H1 (cell line): ENCODE measurements around the gene TSPAN32. TPM values are rescaled to one million over a fixed set of nuclear protein-coding genes. Genes with fewer than 3 reads are reported as not detected.

ENCODE experiments used
- CTCF ChIA-PET: fragments of 300-600 bp; sonication (Branson Sonifier 250); formaldehyde crosslinking; loops from one replicate; lab custom pipeline; 2021; ENCODE audit not compliant: partially characterized antibody; lab: Charles Lee
- POLR2A ChIA-PET: fragments of 300-600 bp; sonication (Branson Sonifier 250); formaldehyde crosslinking; loops from one replicate; lab custom pipeline; 2021; ENCODE audit warnings: inconsistent platforms; ENCODE audit not compliant: partially characterized antibody; lab: Charles Lee
- DNase-seq, 2 experiments: peaks; one replicate each; pipeline versions ENCODE4 v3.0.0 to v3.0.0-alpha.2; 2010 to 2022; ENCODE audit warnings: low spot score in 2 of 2, low read depth in 1 of 2, mixed read lengths in 1 of 2
- FAIRE-seq: peaks from 2 replicates; lab custom pipeline; 2011; peaks lifted over from hg19 to GRCh38; lab: Jason Lieb, UNC
- H2AFZ ChIP-seq: 2 replicates; pipeline ENCODE4 v1.8.1; 2012; ENCODE audit warnings: low read length, inconsistent platforms
- H2AK5ac ChIP-seq: 2 replicates; pipeline ENCODE4 v1.6.1; 2013; ENCODE audit warnings: low read depth, low read length
- H2BK120ac ChIP-seq: replicated peaks from 2 replicates; pipeline ENCODE3; 2013; ENCODE audit warnings: low read depth, low read length, inconsistent platforms
- H2BK12ac ChIP-seq: 2 replicates; pipeline ENCODE4 v1.6.1; 2013; ENCODE audit warnings: low read depth, low read length
- H2BK15ac ChIP-seq: 2 replicates; pipeline ENCODE4 v1.6.1; 2013; ENCODE audit warnings: low read length
- H2BK20ac ChIP-seq: 2 replicates; pipeline ENCODE4 v1.6.1; 2013; ENCODE audit warnings: low read length
- H2BK5ac ChIP-seq: 2 replicates; pipeline ENCODE4 v1.6.1; 2013; ENCODE audit warnings: low read depth, low read length
- H3K14ac ChIP-seq: 2 replicates; pipeline ENCODE4 v1.6.1; 2013; ENCODE audit warnings: inconsistent platforms; ENCODE audit not compliant: insufficient read length
- H3K18ac ChIP-seq: 2 replicates; pipeline ENCODE4 v1.6.1; 2013; ENCODE audit warnings: low read length; ENCODE audit errors: extremely low read depth
- H3K23ac ChIP-seq: 2 replicates; pipeline ENCODE4 v1.6.1; 2013; ENCODE audit warnings: inconsistent platforms; ENCODE audit not compliant: insufficient read length
- H3K23me2 ChIP-seq: 2 replicates; pipeline ENCODE4 v1.6.1; 2013; ENCODE audit warnings: low read depth, low read length
- H3K27ac ChIP-seq: 2 replicates; pipeline ENCODE4 v1.6.1; 2011; ENCODE audit warnings: low read depth, low read length, inconsistent platforms
- H3K27me3 ChIP-seq, 4 experiments: replicated peaks in 1 of 4; 1 replicate in 1 of 4; 2 replicates in 3 of 4; pipeline versions ENCODE4 v1.6.1 to v1.8.1; 2011 to 2013; ENCODE audit warnings: low read length in 3 of 4, mild to moderate bottlenecking in 3 of 4, inconsistent platforms in 2 of 4, mixed read lengths in 2 of 4, moderate library complexity in 1 of 4; ENCODE audit not compliant: control insufficient read depth in 3 of 4, insufficient read depth in 3 of 4; ENCODE audit errors: extremely low read depth in 1 of 4
- H3K36me3 ChIP-seq, 4 experiments: 2 replicates each; pipeline versions ENCODE4 v1.6.1 to v1.8.1; 2011 to 2013; ENCODE audit warnings: mild to moderate bottlenecking in 4 of 4, low read length in 3 of 4, moderate library complexity in 2 of 4, control low read depth in 1 of 4, inconsistent platforms in 1 of 4; ENCODE audit not compliant: insufficient read depth in 4 of 4, control insufficient read depth in 2 of 4
- H3K4ac ChIP-seq: replicated peaks from 2 replicates; pipeline ENCODE3; 2013; ENCODE audit warnings: low read length, low read depth, mixed read lengths, inconsistent platforms; ENCODE audit not compliant: insufficient read length
- H3K4me1 ChIP-seq, 4 experiments: replicated peaks in 1 of 4; 1 replicate in 1 of 4; 2 replicates in 3 of 4; pipeline versions ENCODE4 v1.6.1 to v1.8.1; 2011 to 2013; ENCODE audit warnings: low read length in 3 of 4, inconsistent platforms in 2 of 4, mixed read lengths in 1 of 4; ENCODE audit not compliant: insufficient read depth in 4 of 4, control insufficient read depth in 3 of 4
- H3K4me2 ChIP-seq, 2 experiments: 2 replicates each; pipeline versions ENCODE4 v1.6.1 to v1.8.1; 2011 to 2013; ENCODE audit warnings: low read depth in 2 of 2, low read length in 2 of 2, control low read depth in 1 of 2, inconsistent platforms in 1 of 2, mild to moderate bottlenecking in 1 of 2; ENCODE audit not compliant: insufficient read depth in 1 of 2
- H3K4me3 ChIP-seq, 4 experiments: fragments of 200-600, 300-600 bp in 1 of 4; sonication (generic), shearing (Covaris generic), sonication (Bioruptor Twin) in 1 of 4; 2 replicates each; pipeline versions ENCODE4 v1.5.1 to v1.8.1; 2011 to 2016; ENCODE audit warnings: low read length in 4 of 4, low read depth in 3 of 4, control low read depth in 2 of 4, inconsistent platforms in 2 of 4, mild to moderate bottlenecking in 2 of 4, mixed read lengths in 1 of 4, moderate library complexity in 1 of 4; ENCODE audit not compliant: insufficient read depth in 2 of 4; ENCODE audit errors: extremely low read depth in 1 of 4
- H3K56ac ChIP-seq: replicated peaks from 2 replicates; pipeline ENCODE3; 2013; ENCODE audit warnings: low read depth, mild to moderate bottlenecking, mixed read lengths, low read length, inconsistent platforms; ENCODE audit not compliant: insufficient read length
- H3K79me1 ChIP-seq: 2 replicates; pipeline ENCODE4 v1.6.1; 2013; ENCODE audit warnings: low read depth, low read length, control low read depth
- H3K79me2 ChIP-seq, 2 experiments: 2 replicates each; pipeline versions ENCODE4 v1.6.1 to v1.8.1; 2012 to 2013; ENCODE audit warnings: low read length in 2 of 2, mild to moderate bottlenecking in 2 of 2, inconsistent platforms in 1 of 2; ENCODE audit not compliant: insufficient read depth in 2 of 2, control insufficient read depth in 1 of 2
- H3K9ac ChIP-seq, 4 experiments: replicated peaks in 1 of 4; 1 replicate in 1 of 4; 2 replicates in 3 of 4; pipeline versions ENCODE4 v1.6.1 to v1.8.1; 2011 to 2013; ENCODE audit warnings: low read depth in 3 of 4, low read length in 3 of 4, control low read depth in 2 of 4, mild to moderate bottlenecking in 2 of 4, moderate library complexity in 2 of 4, inconsistent platforms in 1 of 4; ENCODE audit errors: extremely low read depth in 1 of 4
- H3K9me3 ChIP-seq, 2 experiments: 2 replicates each; pipeline versions ENCODE4 v1.6.1 to v1.8.1; 2012 to 2013; ENCODE audit warnings: mild to moderate bottlenecking in 2 of 2, moderate library complexity in 2 of 2, control low read depth in 1 of 2, inconsistent platforms in 1 of 2, low read depth in 1 of 2, low read length in 1 of 2, mixed read lengths in 1 of 2; ENCODE audit not compliant: insufficient read depth in 2 of 2
- H4K20me1 ChIP-seq, 2 experiments: replicated peaks in 1 of 2; 2 replicates each; pipeline versions ENCODE3 to v1.8.1; 2011 to 2013; ENCODE audit warnings: inconsistent platforms in 2 of 2, low read length in 2 of 2, mild to moderate bottlenecking in 1 of 2; ENCODE audit not compliant: insufficient read depth in 2 of 2, control insufficient read depth in 1 of 2
- H4K5ac ChIP-seq: 2 replicates; pipeline ENCODE4 v1.6.1; 2013; ENCODE audit warnings: low read length, low read depth, mixed read lengths, inconsistent platforms; ENCODE audit not compliant: insufficient read length
- H4K8ac ChIP-seq: 2 replicates; pipeline ENCODE4 v1.8.0; 2013; ENCODE audit warnings: mild to moderate bottlenecking, moderate library complexity, low read length, inconsistent platforms; ENCODE audit not compliant: insufficient read depth; ENCODE audit errors: extremely low read depth
- H4K91ac ChIP-seq: replicated peaks from 2 replicates; pipeline ENCODE3; 2013; ENCODE audit warnings: low read length, mixed read lengths, inconsistent platforms; ENCODE audit not compliant: insufficient read length
- POLR2A ChIP-seq, 2 experiments: IDR thresholded peaks; 1 replicate in 1 of 2; 2 replicates in 1 of 2; pipeline ENCODE4 v1.6.1; 2011; ENCODE audit warnings: low read depth in 2 of 2, low read length in 2 of 2, mild to moderate bottlenecking in 2 of 2; ENCODE audit errors: control extremely low read depth in 1 of 2
- RBBP5 ChIP-seq: IDR thresholded peaks from 2 replicates; pipeline ENCODE4 v1.7.1; 2012; ENCODE audit warnings: low read depth, mild to moderate bottlenecking, inconsistent platforms, low read length, moderate library complexity, borderline replicate concordance
- RFX5 ChIP-seq: IDR thresholded peaks from 2 replicates; pipeline ENCODE4 v1.6.1; 2011; ENCODE audit warnings: low read depth, low read length, improper control_type of control experiment, borderline replicate concordance
- RXRA ChIP-seq: IDR thresholded peaks from 2 replicates; pipeline ENCODE4 v1.6.1; 2011; ENCODE audit warnings: low read depth, mild to moderate bottlenecking, low read length, moderate library complexity; ENCODE audit not compliant: insufficient read depth
- SIRT6 ChIP-seq: IDR thresholded peaks from one replicate; pipeline ENCODE4 v1.7.1; 2012; ENCODE audit warnings: low read length, inconsistent platforms
- WGBS, 2 experiments: shearing (Covaris generic) in 1 of 2; methylation state at CpG; one replicate each; pipeline versions ENCODE4 v1.1.6 to v1.1.7; 2013 to 2015; ENCODE audit warnings: low lambda C conversion rate in 2 of 2, mixed read lengths in 2 of 2, inconsistent platforms in 1 of 2, low coverage in 1 of 2, missing lambda C conversion rate in 1 of 2; ENCODE audit not compliant: insufficient replicate concordance in 2 of 2, insufficient coverage in 1 of 2, insufficient read length in 1 of 2; ENCODE audit errors: extremely low coverage in 1 of 2, missing lambda C conversion rate in 1 of 2; 5-methylcytosine and 5-hydroxymethylcytosine counted together
- polyA plus RNA-seq, 7 experiments: library from polyadenylated mRNA; depleted of rRNA in 3 of 7; stranded (reverse) in 5 of 7; unstranded in 2 of 7; fragments of >200 nt in 5 of 7; fragments of 200-250 nt in 2 of 7; gene quantifications; 1 replicate in 5 of 7; 2 replicates in 1 of 7; 4 replicates in 1 of 7; pipeline versions ENCODE4 v1.2.1 to v1.2.3, GENCODE V29; 2011 to 2013; ENCODE audit warnings: missing spikeins in 2 of 7, mixed read lengths in 2 of 7
- total RNA-seq: library from RNA; stranded (reverse); fragmentation: NEBNext Ultra II Directional; extraction: Animal tissue kit (Norgen Biotek cat#: 25700); gene quantifications from 2 replicates; pipeline ENCODE4 v1.2.1, GENCODE V29; 2021

The TSPAN32 gene
- total and polyA plus RNA-seq, 2 of the 8 experiments (the other 6 are each of a cell fraction or from before 2014, with no cell fraction given), result not detected

DNA sequence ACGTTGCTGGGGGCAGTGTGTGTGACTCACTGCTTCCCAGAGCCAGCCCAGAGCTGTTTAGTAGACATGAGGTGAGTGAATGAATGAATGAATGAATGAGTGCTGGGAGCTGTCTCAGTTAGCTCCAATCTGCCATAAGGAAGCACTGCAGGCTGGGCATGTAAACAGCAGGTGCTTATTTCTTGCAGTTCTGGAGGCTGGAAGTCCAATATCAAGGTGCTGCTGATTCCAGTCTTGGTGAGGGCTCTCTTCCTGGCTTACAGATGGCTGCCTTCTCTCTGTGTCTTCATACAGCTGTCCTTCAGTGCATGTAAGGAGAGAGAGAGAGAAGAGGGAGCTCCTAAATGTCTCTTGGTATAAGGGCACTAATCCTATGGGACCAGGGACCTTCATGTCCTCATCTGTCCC, 4.2 kb upstream of the TSPAN32 start:
- no peak overlapping the region for H3K9ac ChIP-seq
- FAIRE-seq (no peak), DNase-seq (peak in 1 of 2 experiments; percentile 13)
- no peaks in the 10 kb centered on the region for H4K20me1 ChIP-seq
- H2AK5ac ChIP-seq, result no peak overlapping the region
- H3K27me3 ChIP-seq, result peaks cover 0 to 4% (median 1%) of the 10 kb centered on the region in 4 experiments; a peak in 2 of 7 replicates
- no peak overlapping the region for H4K5ac ChIP-seq
- H3K23ac ChIP-seq, result no peak overlapping the region
- H3K4me3 ChIP-seq, result no peak overlapping the region
- no peak overlapping the region for H2BK20ac ChIP-seq
- H2BK12ac ChIP-seq, result no peak overlapping the region
- H3K23me2 ChIP-seq, result no peaks in the 10 kb centered on the region
- POLR2A ChIA-PET, result interaction anchor here (1.9 kb wide), 1 partner anchor 98 kb away, joined by 4 read pairs; no protein-coding TSS in a partner anchor
- H3K79me2 ChIP-seq, result no peaks in the 10 kb centered on the region
- no peak overlapping the region for H3K18ac ChIP-seq
- TF ChIP-seq SIRT6 (no peak), POLR2A (IDR thresholded peaks at IDR 0.05; ENCODE audit: control extremely low read depth in 1 of 2, low read depth in 2 of 2, low read length in 2 of 2) (no peak), RXRA (no peak), RBBP5 (no peak), RFX5 (no peak)
- no peak overlapping the region for H4K91ac ChIP-seq
- H3K36me3 ChIP-seq, result no peaks in the 10 kb centered on the region
- H3K9me3 ChIP-seq, result no peaks in the 10 kb centered on the region
- no peaks in the 10 kb centered on the region for H3K4me1 ChIP-seq
- no peak overlapping the region for H2BK120ac ChIP-seq
- CTCF ChIA-PET, result interaction anchor here (1.0 to 14.9 kb wide), 13 partner anchors 8 to 131 kb away, joined by 3 to 333 read pairs (median 7); partner anchors contain the start of gene TSSC4
- no peak overlapping the region for H3K4me2 ChIP-seq
- H3K56ac ChIP-seq, result no peak overlapping the region
- no peak overlapping the region for H3K27ac ChIP-seq
- no peak overlapping the region for H2BK15ac ChIP-seq
- no peaks in the 10 kb centered on the region for H3K79me1 ChIP-seq
- no peak overlapping the region for H3K14ac ChIP-seq
- H2BK5ac ChIP-seq, result no peak overlapping the region
- WGBS, 2 experiments, result 68% methylated on average over 1 of the region's 1 CpG; no CpG with 5 or more reads in 1 of the 2 experiments
- no peak overlapping the region for H3K4ac ChIP-seq
- no peak overlapping the region for H4K8ac ChIP-seq
- H2AFZ ChIP-seq, result no peak overlapping the region
